Stimulated activated CD4-positive, alpha-beta T cell treated with anti-CD3 and anti-CD28 coated beads, Interleukin-1b, Interleukin-23, amount 100 ng/mL, for 24 hours (primary cell): Measurements from ENCODE around the gene RBM3.
"Not testable (repeated sequence)": the region's sequence is repeated elsewhere in the genome, so short reads cannot be mapped to it uniquely, and the experiment has no call there.

Experiments used
- DNase-seq, 4 experiments: peaks; one replicate each; pipeline ENCODE4 v3.0.0-alpha.2; 2020; ENCODE audit warnings: low read depth in 4 of 4, low spot score in 1 of 4

RBM3 gene

GRCh38 chrX:48574270-48575266, at the start of gene RBM3:
RBM3 (plus strand) TSS chrX:48574484; CDS start chrX:48575181, 697 bp downstream.
- DNase-seq = peak; percentile 65 to 84 (median 76)

GRCh38 chrX:48525853-48526252, 48.4 kb upstream of the RBM3 start:
- not testable (repeated sequence) for DNase-seq

- no peak for DNase-seq
Measured at GRCh38 chrX:48530736-48531135, 43.5 kb upstream of the RBM3 start.

- DNase-seq = no peak
Measured at GRCh38 chrX:48531358-48531959, 42.8 kb upstream of the RBM3 start.

- DNase-seq = no peak
Measured at GRCh38 chrX:48532161-48532560, 42.1 kb upstream of the RBM3 start.

GRCh38 chrX:48533165-48533564, 41.1 kb upstream of the RBM3 start:
- DNase-seq = no peak

GRCh38 chrX:48538641-48539344, 35.5 kb upstream of the RBM3 start:
- no peak for DNase-seq

GRCh38 chrX:48539345-48540027, 34.8 kb upstream of the RBM3 start, which contains the start of gene TBC1D25:
TBC1D25 (plus strand) TSS chrX:48539714; CDS start chrX:48539798, 84 bp downstream.
- peak; percentile 81 to 94 (median 88) for DNase-seq

GRCh38 chrX:48540028-48540375, 34.3 kb upstream of the RBM3 start:
- DNase-seq = peak; percentile 9 to 30 (median 21)

- DNase-seq = no peak
Measured at GRCh38 chrX:48540480-48540879, 33.8 kb upstream of the RBM3 start.

- DNase-seq = no peak
Measured at GRCh38 chrX:48541140-48541814, 33.0 kb upstream of the RBM3 start.

GRCh38 chrX:48548871-48549270, 25.4 kb upstream of the RBM3 start:
- DNase-seq = no peak

- DNase-seq = not testable (repeated sequence)
Measured at GRCh38 chrX:48555731-48556325, 18.5 kb upstream of the RBM3 start.

- no peak for DNase-seq
Measured at GRCh38 chrX:48558271-48558670, 16.0 kb upstream of the RBM3 start.

- DNase-seq = no peak
Measured at GRCh38 chrX:48559636-48560035, 14.6 kb upstream of the RBM3 start.

- no peak for DNase-seq
Measured at GRCh38 chrX:48560056-48560455, 14.2 kb upstream of the RBM3 start.

GRCh38 chrX:48560681-48561080, 13.6 kb upstream of the RBM3 start:
- DNase-seq = no peak

- no peak for DNase-seq
Measured at GRCh38 chrX:48569958-48570357, 4.3 kb upstream of the RBM3 start.

GRCh38 chrX:48573690-48574269, 504 bp upstream of the RBM3 start:
- no peak for DNase-seq

- DNase-seq = no peak
Measured at GRCh38 chrX:48575642-48576041, 1.4 kb downstream of the RBM3 start.
